Skin epidermis (tissue), 12 donors: ENCODE data around the gene OR10G3.
"Not testable (repeated sequence)": the region's sequence is repeated elsewhere in the genome, so short reads cannot be mapped to it uniquely, and the experiment has no call there.

Experiments used
- H3K27ac ChIP-seq, 21 experiments: fragments of 200-600 bp; sonication (generic) in 11 of 21; one replicate each; pipeline ENCODE4 v1.5.0; 2020; ENCODE audit warnings: mild to moderate bottlenecking in 3 of 21, inconsistent platforms in 2 of 21, moderate library complexity in 2 of 21
- H3K4me3 ChIP-seq, 7 experiments: fragments of 200-600 bp; sonication (generic) in 2 of 7; one replicate each; pipeline ENCODE4 v1.5.0; 2020; ENCODE audit warnings: inconsistent platforms in 2 of 7, mild to moderate bottlenecking in 2 of 7, moderate library complexity in 1 of 7

Gene OR10G3, protein sequence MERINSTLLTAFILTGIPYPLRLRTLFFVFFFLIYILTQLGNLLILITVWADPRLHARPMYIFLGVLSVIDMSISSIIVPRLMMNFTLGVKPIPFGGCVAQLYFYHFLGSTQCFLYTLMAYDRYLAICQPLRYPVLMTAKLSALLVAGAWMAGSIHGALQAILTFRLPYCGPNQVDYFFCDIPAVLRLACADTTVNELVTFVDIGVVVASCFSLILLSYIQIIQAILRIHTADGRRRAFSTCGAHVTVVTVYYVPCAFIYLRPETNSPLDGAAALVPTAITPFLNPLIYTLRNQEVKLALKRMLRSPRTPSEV

GRCh38 chr14:21579976-21580375 is at the start of gene OR10G3:
Gene OR10G3 (minus strand): TSS chr14:21580076. CDS start chr14:21570744, 9,332 bp downstream.
- H3K4me3 ChIP-seq = no peak within 1 kb of the TSS
- H3K27ac ChIP-seq = no peak within 1 kb of the TSS

GRCh38 chr14:21626491-21627230 is 46.8 kb upstream of the OR10G3 start:
- Histone ChIP-seq H3K27ac (peak overlapping the region in 1 of 21 experiments; percentile 6), H3K4me3 (no peak overlapping the region)

DNA sequence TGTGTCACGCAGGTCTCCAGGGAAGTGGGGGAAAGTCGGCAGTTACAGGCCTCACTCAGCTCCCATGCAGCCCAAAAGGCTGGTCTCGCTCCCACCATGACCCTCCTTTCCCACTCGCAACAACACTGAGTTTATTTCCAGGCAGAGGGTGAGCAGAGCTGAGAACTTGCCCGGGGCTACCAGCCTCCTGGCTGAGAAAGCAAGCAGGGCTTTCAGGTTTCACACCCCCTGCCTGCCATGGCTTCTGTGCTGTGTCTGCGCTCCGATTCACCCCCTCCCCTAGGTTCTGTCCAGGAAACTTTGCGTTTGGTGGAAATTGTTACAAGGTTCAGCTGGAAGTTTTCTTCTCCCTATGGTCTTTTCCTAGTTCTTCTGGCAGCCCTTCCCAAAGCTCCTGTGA is 37.7 kb upstream of the OR10G3 start:
- Histone ChIP-seq H3K4me3 (no peak overlapping the region), H3K27ac (no peak overlapping the region)

- no peak overlapping the region for H3K27ac ChIP-seq
- no peak overlapping the region for H3K4me3 ChIP-seq
These were observed 34.4 kb upstream of the OR10G3 start for GRCh38 chr14:21614240-21614639.

GRCh38 chr14:21612324-21612723 is 32.4 kb upstream of the OR10G3 start:
- Histone ChIP-seq H3K4me3 (no peak overlapping the region), H3K27ac (no peak overlapping the region)

DNA sequence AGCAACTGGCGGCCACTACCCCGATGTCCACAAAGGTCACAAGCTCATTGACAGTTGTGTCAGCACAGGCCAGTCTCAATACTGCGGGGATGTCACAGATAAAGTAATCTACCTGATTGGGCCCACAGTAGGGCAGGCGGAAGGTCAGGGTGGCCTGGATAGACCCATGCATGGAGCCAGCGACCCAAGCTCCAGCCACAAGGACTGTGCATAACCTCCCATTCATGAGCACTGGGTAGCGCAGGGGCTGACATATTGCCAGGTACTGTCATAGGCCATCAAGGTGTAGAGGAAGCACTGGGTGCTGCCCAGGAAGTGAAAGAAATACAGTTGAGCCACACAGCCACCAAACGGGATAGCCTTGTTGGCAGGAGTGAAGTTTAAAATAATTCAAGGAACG is 22.3 kb upstream of the OR10G3 start:
- not testable (repeated sequence) for H3K4me3 ChIP-seq, H3K27ac ChIP-seq

DNA sequence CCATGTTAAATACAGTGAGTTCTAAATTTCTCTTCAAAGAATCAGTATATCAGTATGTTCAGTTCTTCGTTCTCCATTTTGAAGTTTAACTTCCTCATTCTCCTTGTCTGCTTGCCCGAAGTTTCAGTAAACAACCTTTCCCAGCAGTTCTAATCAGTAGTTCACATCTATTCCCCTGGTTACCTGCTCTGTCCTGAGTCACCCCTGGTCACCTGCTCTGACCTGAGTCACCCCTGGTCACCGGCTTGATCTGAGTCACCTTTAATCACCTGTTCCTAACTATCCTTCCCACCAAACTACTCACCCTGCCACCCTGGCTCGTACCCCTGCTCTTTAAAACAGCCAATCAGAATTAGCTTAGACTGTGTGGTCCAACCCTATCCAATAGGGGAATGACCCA is 9.4 kb upstream of the OR10G3 start:
- Histone ChIP-seq H3K27ac (no peak overlapping the region), H3K4me3 (no peak overlapping the region)

GRCh38 chr14:21575661-21576060 is 4.2 kb downstream of the OR10G3 start:
- Histone ChIP-seq H3K27ac (no peak overlapping the region), H3K4me3 (no peak overlapping the region)

GRCh38 chr14:21572604-21573003 is 7.3 kb downstream of the OR10G3 start:
- Histone ChIP-seq H3K4me3 (no peak overlapping the region), H3K27ac (no peak overlapping the region)

GRCh38 chr14:21558703-21559170 is 21.1 kb downstream of the OR10G3 start:
- H3K27ac ChIP-seq = no peak overlapping the region

DNA sequence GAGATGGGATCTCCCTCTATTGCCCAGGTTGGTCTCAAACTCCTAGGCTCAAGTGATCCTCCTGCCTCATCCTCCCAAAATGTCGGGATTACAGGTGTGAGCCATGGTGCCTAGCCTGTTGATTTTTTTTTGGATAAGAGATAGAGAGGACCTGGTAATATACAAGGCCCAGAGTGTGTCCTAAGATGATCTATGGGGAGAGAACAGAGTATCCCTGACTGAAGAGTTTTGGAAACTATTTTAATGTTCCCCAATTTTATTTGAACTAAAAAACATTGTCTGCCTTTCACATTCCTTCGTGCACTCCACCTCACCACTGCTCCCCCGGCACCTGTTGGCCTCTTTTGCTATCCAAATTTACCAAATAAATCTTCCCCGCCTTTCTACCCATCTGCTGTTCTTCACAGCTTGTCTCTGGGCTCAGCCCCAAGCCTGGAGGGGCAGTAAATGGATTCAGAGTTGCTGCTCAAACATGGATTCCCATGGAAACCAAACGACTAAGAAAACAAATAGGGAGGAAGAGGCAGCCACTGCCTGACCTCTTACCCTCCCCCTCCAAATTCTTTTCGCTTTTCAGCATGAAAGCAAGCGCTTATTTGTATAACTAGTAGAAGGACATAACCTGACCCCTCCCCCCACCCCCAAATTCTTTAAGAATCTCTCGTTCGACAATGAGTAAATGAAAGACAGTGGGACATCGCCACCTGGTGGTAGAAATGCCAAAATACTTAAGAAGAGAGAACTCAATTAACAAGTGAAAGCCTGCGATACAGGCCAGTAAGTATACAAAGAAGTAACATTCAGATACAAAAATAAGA is 22.6 kb downstream of the OR10G3 start:
- peak overlapping the region in 4 of 7 experiments; percentile 1 to 32 (median 14) for H3K4me3 ChIP-seq
- peak overlapping the region in 8 of 21 experiments; percentile 14 to 77 (median 40) for H3K27ac ChIP-seq

More at GRCh38 chr14:21558703-21559170, 21.1 kb downstream of the OR10G3 start:
- no peak overlapping the region for H3K4me3 ChIP-seq

- H3K4me3 ChIP-seq = no peak overlapping the region
- H3K27ac ChIP-seq = peak overlapping the region in 3 of 21 experiments; percentile 12 to 67 (median 53)
These were observed 23.3 kb downstream of the OR10G3 start for GRCh38 chr14:21556378-21557083.

GRCh38 chr14:21553266-21553665 is 26.6 kb downstream of the OR10G3 start:
- Histone ChIP-seq H3K4me3 (no peak overlapping the region), H3K27ac (no peak overlapping the region)

GRCh38 chr14:21544588-21544987 is 35.3 kb downstream of the OR10G3 start:
- not testable (repeated sequence) for H3K27ac ChIP-seq, H3K4me3 ChIP-seq

- no peak overlapping the region for H3K27ac ChIP-seq
- no peak overlapping the region for H3K4me3 ChIP-seq
These were observed 35.9 kb downstream of the OR10G3 start for GRCh38 chr14:21543963-21544362.

DNA sequence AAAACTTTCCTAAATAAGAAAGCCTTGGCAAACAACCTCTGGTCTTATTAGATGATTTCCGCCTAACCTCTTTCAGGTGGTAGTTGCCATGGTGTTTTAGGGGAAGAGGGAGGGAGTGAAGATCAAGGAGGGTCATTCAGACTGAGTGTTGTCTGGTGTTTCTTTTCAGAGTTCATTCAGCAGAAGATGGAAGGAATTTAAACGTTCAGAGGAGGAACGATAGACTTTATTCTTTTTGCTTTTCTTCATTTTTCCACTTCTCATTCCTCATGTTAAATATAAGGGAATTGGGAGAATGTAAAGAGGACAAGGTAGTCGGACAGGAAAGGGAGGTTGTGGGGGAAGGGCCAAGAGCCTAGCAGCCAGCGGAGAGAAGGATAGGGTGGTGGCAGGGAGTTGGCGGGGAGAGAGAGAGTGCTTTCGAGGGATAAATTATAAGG is 36.3 kb downstream of the OR10G3 start:
- Histone ChIP-seq H3K27ac (no peak overlapping the region), H3K4me3 (no peak overlapping the region)

DNA sequence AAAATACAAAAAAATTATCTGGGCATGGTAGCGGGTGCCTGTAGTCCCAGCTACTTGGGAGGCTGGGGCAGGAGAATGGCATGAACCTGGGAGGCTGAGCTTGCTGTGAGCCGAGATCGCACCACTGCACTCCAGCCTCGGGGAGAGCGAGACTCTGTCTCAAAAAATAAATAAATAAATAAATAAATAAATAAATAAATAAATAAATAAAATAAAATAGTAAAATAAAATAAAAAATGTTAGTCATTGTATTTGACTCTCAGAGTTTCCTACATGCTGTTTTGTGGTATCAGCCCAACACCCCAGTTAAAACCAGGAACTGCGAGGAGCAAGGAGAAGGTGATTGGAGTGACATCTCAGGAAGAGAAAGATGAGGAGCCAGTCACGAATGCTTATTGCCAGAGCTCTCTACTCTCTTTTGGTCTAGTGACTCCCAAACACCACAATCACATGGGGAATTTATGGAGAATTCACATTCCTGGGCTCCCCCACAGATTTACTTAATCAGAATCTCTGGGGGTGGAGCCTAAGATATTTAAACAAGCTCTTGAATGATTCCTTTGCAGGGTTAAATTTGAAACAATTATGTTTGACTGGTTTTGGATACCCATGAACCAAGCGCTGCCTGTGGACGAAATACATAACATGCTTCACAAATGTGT is 38.3 kb downstream of the OR10G3 start:
- Histone ChIP-seq H3K4me3 (no peak overlapping the region), H3K27ac (no peak overlapping the region)

DNA sequence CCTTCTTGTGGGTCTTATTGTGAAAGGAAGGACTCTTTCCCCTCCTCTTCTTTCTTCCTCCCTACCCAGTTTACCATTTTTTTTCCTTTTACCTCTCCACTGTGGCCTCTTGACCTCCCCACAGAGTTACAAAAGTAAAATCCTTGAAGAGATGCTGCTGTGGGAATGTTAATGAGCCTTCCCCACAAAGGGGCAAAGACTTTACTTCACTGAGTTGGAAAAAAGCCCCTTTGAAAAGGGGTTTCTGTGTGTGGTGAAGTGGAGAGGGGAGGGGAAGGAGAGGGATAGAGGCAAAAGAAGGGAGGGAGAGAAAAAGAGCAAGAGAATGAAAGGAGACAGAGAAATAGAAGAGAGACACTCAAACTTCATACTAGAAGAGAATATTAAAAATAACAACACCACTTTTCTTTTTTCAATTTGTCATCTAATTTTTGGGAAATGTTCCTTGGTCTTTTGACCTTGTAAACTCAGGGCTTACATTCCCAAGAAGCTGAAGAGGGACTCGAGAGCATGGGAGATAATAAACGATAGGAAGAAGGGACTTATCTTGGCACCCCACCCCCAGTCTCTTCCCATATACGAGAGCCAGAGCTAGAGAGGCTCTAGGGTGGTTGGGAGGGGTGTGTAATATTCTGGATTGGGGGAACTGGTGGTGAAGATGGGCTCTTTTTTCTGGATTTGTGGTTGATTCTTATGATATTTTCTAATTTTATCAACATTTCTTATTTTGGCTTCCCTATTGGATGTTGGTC is 40.5 kb downstream of the OR10G3 start:
- no peak overlapping the region for H3K27ac ChIP-seq
- H3K4me3 ChIP-seq = no peak overlapping the region
